Thyroid gland (tissue), 4 donors: ENCODE results near the gene CSNK1D. TPM values are rescaled to one million over a fixed set of nuclear protein-coding genes. Genes with fewer than 3 reads are reported as not detected.

Experiments used
- DNase-seq, 2 donors: peaks; one replicate each; pipeline ENCODE4 v3.0.0-alpha.2; 2019
- H3K27ac ChIP-seq, 3 donors: fragments of 200-600 bp; sonication (generic); 1 replicate in 2 of 3; 2 replicates in 1 of 3; pipeline ENCODE4 v1.5.1; 2016 to 2019; ENCODE audit warnings: mild to moderate bottlenecking in 1 of 3, moderate library complexity in 1 of 3
- H3K27me3 ChIP-seq: fragments of 200-600 bp; sonication (generic); one replicate; pipeline ENCODE4 v1.5.1; 2019
- H3K36me3 ChIP-seq, 2 donors: fragments of 200-600 bp; sonication (generic); one replicate each; pipeline ENCODE4 v1.5.1; 2016 to 2019
- H3K4me1 ChIP-seq, 2 donors: fragments of 200-600 bp; sonication (generic); one replicate each; pipeline ENCODE4 v1.5.1; 2017 to 2019
- H3K4me3 ChIP-seq, 3 donors: fragments of 200-600 bp; sonication (generic); replicated peaks in 1 of 3; 1 replicate in 2 of 3; 2 replicates in 1 of 3; pipeline ENCODE4 v1.5.1; 2016; ENCODE audit warnings: mild to moderate bottlenecking in 1 of 3
- H3K9me3 ChIP-seq: fragments of 200-600 bp; sonication (generic); one replicate; pipeline ENCODE4 v1.5.1; 2017
- CTCF ChIP-seq, 6 experiments: fragments of 200-600 bp in 3 of 6; fragments of 450-650 bp in 3 of 6; sonication (generic) in 3 of 6; IDR thresholded peaks; one replicate each; pipeline ENCODE4 v1.5.1; 2016 to 2019; ENCODE audit warnings: antibody characterized with exemption in 6 of 6, mild to moderate bottlenecking in 2 of 6, inconsistent platforms in 1 of 6, moderate library complexity in 1 of 6
- POLR2A ChIP-seq, 2 donors: fragments of 450-650 bp; IDR thresholded peaks; one replicate each; pipeline ENCODE4 v1.6.1; 2017; ENCODE audit warnings: antibody characterized with exemption in 2 of 2, mild to moderate bottlenecking in 2 of 2, moderate library complexity in 1 of 2
- WGBS, 2 donors: methylation state at CpG; one replicate each; pipeline ENCODE4 v1.1.5; 2017; 5-methylcytosine and 5-hydroxymethylcytosine counted together
- intact Hi-C: fragments of 100-400 bp; cut with DNase I; formaldehyde crosslinking; loops from one replicate; pipeline ENCODE4 v1.15.1; 2023
- total RNA-seq, 4 donors: library from RNA; depleted of rRNA; stranded (reverse); fragments of >200 nt; gene quantifications; one replicate each; pipeline ENCODE4 v1.2.3, GENCODE V29; 2016

CSNK1D gene
- total RNA-seq, 4 donors from 2014 or later, result 47.3 to 91.2 (median 88.7) TPM

DNA sequence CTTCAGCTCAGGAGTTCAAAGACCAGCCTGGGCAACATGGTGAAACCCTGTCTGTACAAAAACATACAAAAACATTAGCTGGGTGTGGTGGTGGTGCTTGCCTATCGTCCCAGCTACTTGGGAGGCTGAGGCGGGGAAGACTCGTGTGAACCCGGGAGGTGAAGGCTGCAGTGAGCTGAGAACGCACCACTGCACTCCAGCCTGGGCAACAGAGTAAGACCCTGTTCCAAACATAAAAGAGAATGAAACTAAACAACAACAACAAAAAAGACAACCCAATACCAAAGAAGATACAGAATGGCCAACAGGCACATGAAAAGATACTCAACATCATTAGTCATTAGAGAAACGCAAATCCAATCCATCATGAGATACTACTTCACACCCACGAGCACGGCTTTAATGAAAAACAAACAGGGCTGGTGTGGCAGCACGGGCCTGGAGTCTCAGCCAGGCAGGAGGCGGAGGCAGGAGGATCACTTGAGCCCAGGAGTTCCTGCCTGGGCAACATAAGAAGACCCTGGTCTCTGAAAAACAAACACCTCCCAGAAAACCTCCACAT lies 52.1 kb downstream of the CSNK1D start:
- Histone ChIP-seq H3K4me3 (no peak overlapping the region), H3K27ac (no peak overlapping the region), H3K9me3 (no peaks in the 10 kb centered on the region), H3K27me3 (no peaks in the 10 kb centered on the region), H3K4me1 (peaks cover 7 to 16% of the 10 kb centered on the region in 2 donors), H3K36me3 (no peaks in the 10 kb centered on the region)
- no peak for DNase-seq
- intact Hi-C loops, result no loop called here
- TF ChIP-seq CTCF (IDR thresholded peaks at IDR 0.05) (no peak), POLR2A (IDR thresholded peaks at IDR 0.05) (no peak)
- WGBS, 2 donors, result 71 to 77% methylated on average over 10 of the region's 10 CpGs

- peaks cover 12 to 25% of the 10 kb centered on the region in 2 donors for H3K4me1 ChIP-seq
- H3K27me3 ChIP-seq, result no peaks in the 10 kb centered on the region
- DNase-seq, result no peak
- no peak overlapping the region for H3K4me3 ChIP-seq
- intact Hi-C loops, result no loop called here
- no peaks in the 10 kb centered on the region for H3K9me3 ChIP-seq
- H3K27ac ChIP-seq, result no peak overlapping the region
- TF ChIP-seq CTCF (IDR thresholded peaks at IDR 0.05), result no peak
- TF ChIP-seq POLR2A (IDR thresholded peaks at IDR 0.05), result no peak
- no peaks in the 10 kb centered on the region for H3K36me3 ChIP-seq
- 92 to 94% methylated on average over 10 of the region's 11 CpGs for WGBS, 2 donors
These were observed 53.5 kb downstream of the CSNK1D start for GRCh38 chr17:82219753-82220709.

GRCh38 chr17:82219083-82219482 lies 54.4 kb downstream of the CSNK1D start:
- TF ChIP-seq CTCF (IDR thresholded peaks at IDR 0.05) (no peak), POLR2A (IDR thresholded peaks at IDR 0.05) (no peak)
- WGBS, 2 donors, result 94 to 100% methylated on average over 3 to 7 of the region's 7 CpGs
- peaks cover 12 to 25% of the 10 kb centered on the region in 2 donors for H3K4me1 ChIP-seq
- H3K27ac ChIP-seq, result no peak overlapping the region
- no peaks in the 10 kb centered on the region for H3K9me3 ChIP-seq
- intact Hi-C loops, result no loop called here
- H3K4me3 ChIP-seq, result no peak overlapping the region
- H3K36me3 ChIP-seq, result no peaks in the 10 kb centered on the region
- no peaks in the 10 kb centered on the region for H3K27me3 ChIP-seq
- no peak for DNase-seq

DNA sequence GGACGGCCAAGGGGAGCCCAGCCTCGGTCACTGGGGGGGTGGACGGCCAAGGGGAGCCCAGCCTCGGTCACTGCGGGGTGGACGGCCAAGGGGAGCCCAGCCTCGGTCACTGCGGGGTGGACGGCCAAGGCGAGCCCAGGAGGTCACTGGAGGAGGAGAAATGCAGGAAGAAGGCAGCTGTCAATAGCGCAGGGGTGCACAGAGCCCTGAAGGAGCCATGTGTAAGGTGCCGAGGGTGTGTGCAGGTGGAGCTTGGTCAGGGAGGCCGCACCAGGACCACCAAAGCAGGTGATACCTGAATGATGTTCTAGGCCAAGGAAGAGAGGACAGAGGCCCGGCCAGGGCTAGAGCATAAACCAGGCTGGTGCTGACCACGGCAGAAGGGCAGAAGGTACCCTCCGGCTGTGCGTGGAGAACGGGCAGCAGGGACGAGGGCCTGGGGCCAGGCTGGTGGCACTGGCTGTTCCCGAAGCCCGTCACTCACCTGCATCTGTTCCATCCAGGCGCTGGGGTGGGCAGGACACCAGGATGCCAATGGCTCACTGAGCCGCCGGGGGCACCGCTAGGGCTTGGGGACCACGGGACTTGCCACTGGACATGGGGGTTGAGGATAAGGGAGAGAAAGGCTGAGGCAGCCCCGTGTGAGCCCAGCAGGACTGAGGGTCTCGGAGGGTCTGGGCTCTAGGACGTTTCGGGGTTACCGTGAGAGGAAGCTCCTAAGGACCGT lies 55.0 kb downstream of the CSNK1D start:
- no peak for DNase-seq
- intact Hi-C loops, result no loop called here
- Histone ChIP-seq H3K4me3 (no peak overlapping the region), H3K27ac (no peak overlapping the region), H3K9me3 (no peaks in the 10 kb centered on the region), H3K36me3 (no peaks in the 10 kb centered on the region), H3K27me3 (no peaks in the 10 kb centered on the region), H3K4me1 (peaks cover 13 to 28% of the 10 kb centered on the region in 2 donors)
- WGBS, 2 donors, result 93 to 95% methylated on average over 18 to 30 of the region's 32 CpGs
- TF ChIP-seq CTCF (IDR thresholded peaks at IDR 0.05) (no peak), POLR2A (IDR thresholded peaks at IDR 0.05) (no peak)
